Stimulated activated CD4-positive, alpha-beta T cell treated with anti-CD3 and anti-CD28 coated beads, Interleukin-12 subunit alpha, Interleukin-12 subunit beta, amount 100 ng/mL, for 4 hours (primary cell): ENCODE measurements around the gene TRIM33.
"Not testable (repeated sequence)": the region's sequence is repeated elsewhere in the genome, so short reads cannot be mapped to it uniquely, and the experiment has no call there.

Experiments
- DNase-seq: peaks from one replicate; pipeline ENCODE4 v3.0.0-alpha.2; 2020

Gene TRIM33

GRCh38 chr1:114462341-114462740, 48.7 kb downstream of the TRIM33 start:
- DNase-seq, result no peak

- no peak for DNase-seq
Measured at GRCh38 chr1:114458237-114458777, 52.7 kb downstream of the TRIM33 start.

- DNase-seq, result no peak
Measured at GRCh38 chr1:114457675-114458236, 53.2 kb downstream of the TRIM33 start.

- DNase-seq, result no peak
Measured at GRCh38 chr1:114456586-114456985, 54.4 kb downstream of the TRIM33 start.

GRCh38 chr1:114455102-114455785, 55.8 kb downstream of the TRIM33 start:
- no peak for DNase-seq

GRCh38 chr1:114454539-114454938, 56.5 kb downstream of the TRIM33 start:
- no peak for DNase-seq

- DNase-seq, result no peak
Measured at GRCh38 chr1:114453361-114453784, 57.6 kb downstream of the TRIM33 start.

- DNase-seq, result no peak
Measured at GRCh38 chr1:114448370-114449036, 62.5 kb downstream of the TRIM33 start.

- no peak for DNase-seq
Measured at GRCh38 chr1:114446198-114446597, 64.8 kb downstream of the TRIM33 start.

GRCh38 chr1:114443226-114443625, 67.8 kb downstream of the TRIM33 start:
- DNase-seq, result not testable (repeated sequence)

- DNase-seq, result no peak
Measured at GRCh38 chr1:114441332-114441731, 69.7 kb downstream of the TRIM33 start.

GRCh38 chr1:114439369-114439768, 71.6 kb downstream of the TRIM33 start:
- no peak for DNase-seq

GRCh38 chr1:114437812-114438211, 73.2 kb downstream of the TRIM33 start:
- no peak for DNase-seq

- no peak for DNase-seq
Measured at GRCh38 chr1:114436799-114437198, 74.2 kb downstream of the TRIM33 start.

GRCh38 chr1:114435088-114435715, 75.8 kb downstream of the TRIM33 start:
- no peak for DNase-seq

GRCh38 chr1:114431026-114431425, 80.0 kb downstream of the TRIM33 start:
- DNase-seq, result no peak

- DNase-seq, result no peak
Measured at GRCh38 chr1:114428083-114428754, 82.8 kb downstream of the TRIM33 start.

GRCh38 chr1:114427612-114428011, 83.4 kb downstream of the TRIM33 start:
- no peak for DNase-seq

- no peak for DNase-seq
Measured at GRCh38 chr1:114423455-114423854, 87.5 kb downstream of the TRIM33 start.

GRCh38 chr1:114418948-114419347, 92.1 kb downstream of the TRIM33 start:
- DNase-seq, result not testable (repeated sequence)

- DNase-seq, result no peak
Measured at GRCh38 chr1:114397601-114398000, 113.4 kb downstream of the TRIM33 start.

- DNase-seq, result no peak
Measured at GRCh38 chr1:114395863-114396262, 115.1 kb downstream of the TRIM33 start.

GRCh38 chr1:114390960-114391359, 120.0 kb downstream of the TRIM33 start:
- DNase-seq, result no peak
